GM10266 (cell line): Measurements from ENCODE around the gene FAF2.
"Not testable (repeated sequence)": the region's sequence is repeated elsewhere in the genome, so short reads cannot be mapped to it uniquely, and the experiment has no call there.

Experiments used
- DNase-seq: peaks from one replicate; pipeline ENCODE4 v3.0.0; 2012; ENCODE audit errors: extremely low spot score
- TF ChIP-seq, protein P1 (sequence below): IDR thresholded peaks from 2 replicates; pipeline ENCODE4 v1.5.1; 2012; ENCODE audit warnings: mild to moderate bottlenecking, low read depth; ENCODE audit not compliant: control insufficient read depth, insufficient read depth; ENCODE audit errors: missing control alignments

FAF2 gene

DNA sequence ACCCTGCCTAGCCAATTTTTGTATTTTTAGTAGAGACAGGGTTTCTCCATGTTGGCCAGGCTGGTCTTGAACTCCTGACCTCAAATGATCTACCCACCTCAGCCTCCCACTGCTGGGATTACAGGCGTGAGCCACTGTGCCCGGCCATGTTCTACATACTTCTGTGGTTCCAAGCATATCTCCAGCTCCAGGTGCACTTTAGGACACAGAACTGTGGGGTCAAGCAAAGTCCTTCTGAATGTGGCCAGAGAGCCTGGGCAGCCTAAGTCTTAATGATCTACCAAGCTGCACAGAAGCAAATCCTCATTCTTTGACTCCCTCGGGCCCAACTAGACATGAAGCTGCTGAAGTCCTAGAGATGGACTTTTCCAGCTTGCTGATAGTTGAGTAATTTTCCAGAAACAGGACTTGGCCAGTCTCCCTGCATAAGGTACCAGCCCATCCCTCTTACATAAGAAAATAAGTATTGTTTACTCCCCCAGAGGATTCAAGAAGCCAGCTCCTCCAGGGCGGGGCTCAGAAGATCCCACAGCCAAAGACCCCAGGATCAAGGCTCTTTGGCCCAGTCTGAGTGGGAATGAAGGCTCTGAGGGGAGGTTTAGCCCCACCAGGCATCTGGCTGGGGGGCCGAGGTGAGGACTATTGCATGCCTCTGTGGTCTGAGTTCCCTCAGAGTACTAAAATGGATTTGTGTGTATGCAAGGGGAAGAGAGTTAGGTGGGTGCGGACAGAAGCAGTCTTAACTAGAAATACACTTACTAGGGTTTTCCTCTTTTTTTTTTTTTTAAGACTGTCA is 40.5 kb upstream of the FAF2 start:
- TF ChIP-seq, protein P1, sequence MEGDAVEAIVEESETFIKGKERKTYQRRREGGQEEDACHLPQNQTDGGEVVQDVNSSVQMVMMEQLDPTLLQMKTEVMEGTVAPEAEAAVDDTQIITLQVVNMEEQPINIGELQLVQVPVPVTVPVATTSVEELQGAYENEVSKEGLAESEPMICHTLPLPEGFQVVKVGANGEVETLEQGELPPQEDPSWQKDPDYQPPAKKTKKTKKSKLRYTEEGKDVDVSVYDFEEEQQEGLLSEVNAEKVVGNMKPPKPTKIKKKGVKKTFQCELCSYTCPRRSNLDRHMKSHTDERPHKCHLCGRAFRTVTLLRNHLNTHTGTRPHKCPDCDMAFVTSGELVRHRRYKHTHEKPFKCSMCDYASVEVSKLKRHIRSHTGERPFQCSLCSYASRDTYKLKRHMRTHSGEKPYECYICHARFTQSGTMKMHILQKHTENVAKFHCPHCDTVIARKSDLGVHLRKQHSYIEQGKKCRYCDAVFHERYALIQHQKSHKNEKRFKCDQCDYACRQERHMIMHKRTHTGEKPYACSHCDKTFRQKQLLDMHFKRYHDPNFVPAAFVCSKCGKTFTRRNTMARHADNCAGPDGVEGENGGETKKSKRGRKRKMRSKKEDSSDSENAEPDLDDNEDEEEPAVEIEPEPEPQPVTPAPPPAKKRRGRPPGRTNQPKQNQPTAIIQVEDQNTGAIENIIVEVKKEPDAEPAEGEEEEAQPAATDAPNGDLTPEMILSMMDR: no peak
- DNase-seq: no peak

DNA sequence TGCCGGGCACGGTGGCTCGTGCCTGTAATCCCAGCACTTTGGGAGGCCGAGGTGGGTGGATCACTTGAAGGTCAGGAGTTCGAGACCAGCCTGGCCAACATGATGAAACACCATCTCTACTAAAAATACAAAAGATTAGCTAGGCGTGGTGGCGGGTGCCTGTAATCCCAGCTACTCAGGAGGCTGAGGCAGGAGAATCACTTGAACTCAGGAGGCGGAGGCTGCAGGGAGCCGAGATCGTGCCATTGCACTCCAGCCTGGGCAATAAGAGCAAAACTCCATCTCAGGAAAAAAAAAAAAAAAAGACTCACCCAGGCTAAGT is 40.0 kb upstream of the FAF2 start:
- not testable (repeated sequence) for DNase-seq

DNA sequence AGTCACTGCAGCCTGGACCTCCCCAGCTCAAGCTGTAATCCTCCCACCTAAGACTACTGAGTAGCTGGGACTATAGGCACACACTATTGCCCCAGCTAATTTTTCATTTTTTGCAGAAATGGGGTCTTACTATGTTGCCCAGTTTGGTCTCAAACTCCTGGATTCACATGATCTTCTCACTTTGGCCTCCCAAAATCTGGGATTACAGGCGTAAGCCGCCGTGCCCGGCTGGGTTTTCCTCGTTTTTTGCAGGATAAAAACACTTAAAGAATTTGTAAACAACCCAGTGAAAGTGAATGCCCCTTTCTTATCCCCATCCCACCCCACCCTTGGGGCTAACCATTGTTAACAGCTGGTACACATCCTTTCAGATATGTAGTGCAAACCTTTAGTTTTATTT is 39.6 kb upstream of the FAF2 start:
- DNase-seq: no peak
- TF ChIP-seq, protein P1: no peak

DNA sequence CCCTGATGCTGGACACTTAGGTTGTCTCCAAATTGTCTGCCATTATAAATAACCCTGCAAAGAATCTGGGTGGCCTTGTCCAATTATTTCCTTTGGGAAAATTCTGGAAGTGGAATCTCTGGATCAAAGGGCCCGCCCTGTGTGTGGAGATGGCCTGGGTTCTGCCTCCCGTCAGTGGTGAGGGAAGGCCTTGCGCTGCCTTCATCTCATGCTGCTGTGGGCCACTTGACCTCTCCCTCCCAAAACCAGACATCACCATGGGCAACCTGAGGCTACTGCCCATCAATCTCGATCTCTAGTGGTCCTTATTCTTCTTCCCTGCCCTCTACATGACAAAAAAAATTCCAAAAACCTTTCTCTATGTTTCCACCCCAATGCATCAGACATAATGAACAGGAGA is 38.4 kb upstream of the FAF2 start:
- TF ChIP-seq, protein P1: no peak
- DNase-seq: no peak

DNA sequence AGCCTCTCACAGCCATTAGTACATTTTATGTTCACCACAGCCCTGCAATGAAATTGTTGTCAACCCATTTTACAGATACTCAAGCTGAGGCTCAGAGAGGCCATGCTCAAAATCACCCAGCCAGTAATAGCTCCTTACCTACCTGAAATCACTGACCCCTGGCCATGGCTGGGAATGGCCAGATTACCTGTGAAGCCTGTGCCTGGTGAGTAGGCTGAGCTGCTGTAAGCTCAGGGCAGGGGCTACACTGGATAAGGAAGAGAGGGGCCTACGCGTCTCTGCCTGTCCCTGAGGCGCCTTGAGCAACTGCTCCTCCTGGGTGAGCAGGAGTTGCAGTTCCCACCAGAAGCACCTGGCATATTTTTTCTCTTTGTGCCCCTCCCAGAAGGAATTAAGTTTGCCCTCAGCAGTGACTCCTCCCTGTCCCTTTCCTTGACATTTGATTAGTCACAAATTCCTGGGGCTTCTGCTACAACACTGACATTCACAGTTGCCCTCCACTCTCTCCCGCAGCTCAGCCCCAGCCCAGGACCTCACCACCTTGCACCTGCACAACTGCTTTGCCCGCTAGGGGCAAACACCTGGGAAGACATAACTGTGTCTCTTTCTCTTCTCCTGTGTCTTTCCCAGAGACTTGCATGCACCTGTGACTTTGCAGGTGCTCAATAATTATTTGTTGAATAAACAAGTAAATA is 37.6 kb upstream of the FAF2 start:
- TF ChIP-seq, protein P1: no peak
- DNase-seq: no peak

DNA sequence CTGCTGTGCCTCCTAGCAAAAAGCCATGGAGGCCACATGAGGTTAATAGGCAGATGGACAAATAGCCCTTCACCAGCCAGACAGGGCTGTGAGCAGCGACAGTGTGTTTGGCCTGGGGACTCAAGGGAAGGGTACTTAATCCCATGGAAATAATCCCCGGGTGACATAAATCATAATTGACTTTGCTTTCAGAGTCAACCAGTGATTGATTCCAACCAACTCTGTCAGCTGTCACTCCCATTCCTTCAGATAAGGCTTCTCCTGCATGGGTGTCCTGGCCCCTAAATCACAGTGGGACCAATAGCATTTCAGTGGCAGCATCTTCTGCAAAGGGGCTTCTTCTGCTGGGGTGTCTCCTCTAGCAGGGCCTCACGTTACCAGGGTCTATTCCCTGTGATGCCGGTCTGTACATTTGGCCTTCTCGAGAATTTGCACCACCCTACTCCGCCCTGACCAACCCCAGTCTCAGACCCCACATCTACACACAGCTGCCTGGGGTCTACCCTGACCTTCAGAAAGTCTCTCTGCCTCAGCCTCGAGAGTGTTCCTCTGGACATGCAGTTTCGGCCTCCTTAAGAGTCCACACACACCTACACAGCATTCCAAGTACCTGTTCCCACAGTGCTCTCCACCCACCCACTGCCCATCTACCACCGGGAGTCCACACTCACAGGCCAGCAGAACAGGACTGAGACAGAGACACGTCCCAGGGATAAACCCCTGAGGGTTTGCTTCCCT is 35.5 kb upstream of the FAF2 start:
- no peak for DNase-seq
- TF ChIP-seq, protein P1: no peak

DNA sequence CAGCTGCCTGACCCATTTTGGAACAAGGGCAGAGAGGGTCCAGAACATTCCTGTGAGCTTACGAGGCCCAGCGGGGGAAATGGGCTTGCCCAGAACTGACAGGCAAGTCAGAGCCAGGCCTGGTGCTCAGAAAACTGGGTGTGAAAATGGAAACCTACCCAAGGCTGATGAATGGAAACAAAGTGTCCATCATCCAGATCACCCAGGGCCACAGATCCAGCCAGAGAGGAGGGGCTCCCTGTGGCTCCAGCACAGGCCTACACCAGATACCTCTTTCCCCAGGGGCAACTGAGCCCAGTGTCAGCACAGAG is 35.0 kb upstream of the FAF2 start:
- no peak for DNase-seq
- TF ChIP-seq, protein P1: no peak
